NCI-H2196 treated with DMSO at 0.1 percent for 48 hours (cell line): ENCODE data around the gene CBX1.
A peak's percentile ranks its signal among the peaks of the same experiment; 100 is the strongest.

Source experiments
- DNase-seq: peaks from one replicate; lab custom pipeline; 2025; ENCODE audit not compliant: unreplicated experiment; lab: John Stamatoyannopoulos, UW

Gene CBX1

GRCh38 chr17:48101012-48101720 is at the start of gene CBX1:
Gene CBX1, minus strand, starts transcription at chr17:48101478. Its CDS starts 24,474 bp downstream, at chr17:48077004.
- peak; percentile 92 for DNase-seq

GRCh38 chr17:48150597-48151001 is 49.3 kb upstream of the CBX1 start:
- no peak for DNase-seq

- DNase-seq = no peak
These were observed 48.6 kb upstream of the CBX1 start for GRCh38 chr17:48149787-48150463.

- no peak for DNase-seq
These were observed 47.8 kb upstream of the CBX1 start for GRCh38 chr17:48148854-48149786.

- DNase-seq = no peak
These were observed 46.9 kb upstream of the CBX1 start for GRCh38 chr17:48148029-48148770.

GRCh38 chr17:48144976-48145798 is 43.9 kb upstream of the CBX1 start:
- no peak for DNase-seq

GRCh38 chr17:48144231-48144630 is 43.0 kb upstream of the CBX1 start:
- DNase-seq = no peak

GRCh38 chr17:48143629-48144028 is 42.4 kb upstream of the CBX1 start:
- DNase-seq = no peak

- no peak for DNase-seq
These were observed 38.7 kb upstream of the CBX1 start for GRCh38 chr17:48139944-48140343.

GRCh38 chr17:48137656-48138055 is 36.4 kb upstream of the CBX1 start:
- DNase-seq = no peak

GRCh38 chr17:48134912-48135480 is 33.7 kb upstream of the CBX1 start:
- no peak for DNase-seq

GRCh38 chr17:48132385-48132784 is 31.1 kb upstream of the CBX1 start:
- DNase-seq = no peak

GRCh38 chr17:48131216-48131824 is 30.0 kb upstream of the CBX1 start:
- DNase-seq = peak; percentile 45

GRCh38 chr17:48129981-48130380 is 28.7 kb upstream of the CBX1 start:
- no peak for DNase-seq

- DNase-seq = no peak
These were observed 27.1 kb upstream of the CBX1 start for GRCh38 chr17:48128400-48128799.

- DNase-seq = no peak
These were observed 26.2 kb upstream of the CBX1 start for GRCh38 chr17:48127371-48128051.

GRCh38 chr17:48126532-48126850 is 25.2 kb upstream of the CBX1 start:
- DNase-seq = no peak

- DNase-seq = no peak
These were observed 24.7 kb upstream of the CBX1 start for GRCh38 chr17:48125829-48126531.
